Left hindlimb (tissue), 1 donor: ENCODE data around the gene PRKCQ.

Experiments
- DNase-seq: peaks from one replicate; pipeline ENCODE4 v3.0.0-alpha.2; 2018

PRKCQ gene

DNA sequence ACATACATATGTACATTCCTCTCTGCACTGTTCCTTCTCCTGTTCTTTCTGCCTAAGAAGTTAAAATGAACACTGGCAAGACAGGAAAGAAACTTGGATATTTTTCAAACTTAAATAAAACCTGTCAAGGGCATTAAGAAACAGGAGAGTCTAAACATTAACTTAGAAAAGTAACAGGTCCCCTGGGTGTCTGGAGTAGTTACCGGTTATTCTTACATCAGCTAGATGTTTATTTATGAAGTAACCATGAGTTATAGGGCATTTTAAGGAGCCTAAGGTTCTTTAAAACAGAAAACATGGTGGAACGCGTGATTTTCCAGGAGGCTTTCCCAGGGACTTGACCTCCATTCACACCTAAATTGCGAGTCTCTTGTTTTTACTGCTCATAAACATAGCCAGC lies 148.2 kb downstream of the PRKCQ start:
- DNase-seq: no peak

DNA sequence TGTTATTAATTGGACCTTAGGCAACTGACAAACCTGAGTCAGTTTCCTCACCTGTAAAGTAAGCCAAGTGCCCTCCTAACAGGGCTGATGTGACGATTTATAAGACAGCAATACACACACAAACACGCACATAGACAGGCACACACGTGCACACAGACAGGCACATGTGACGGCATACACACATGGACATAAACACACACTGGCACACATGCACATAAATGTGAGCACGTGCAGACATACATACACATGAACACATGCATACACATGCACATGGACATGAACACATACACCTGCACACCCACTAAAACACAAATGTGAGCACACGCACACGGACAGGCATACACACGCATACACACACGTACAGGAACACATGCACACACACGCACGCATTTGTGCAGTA lies 148.9 kb downstream of the PRKCQ start:
- no peak for DNase-seq

DNA sequence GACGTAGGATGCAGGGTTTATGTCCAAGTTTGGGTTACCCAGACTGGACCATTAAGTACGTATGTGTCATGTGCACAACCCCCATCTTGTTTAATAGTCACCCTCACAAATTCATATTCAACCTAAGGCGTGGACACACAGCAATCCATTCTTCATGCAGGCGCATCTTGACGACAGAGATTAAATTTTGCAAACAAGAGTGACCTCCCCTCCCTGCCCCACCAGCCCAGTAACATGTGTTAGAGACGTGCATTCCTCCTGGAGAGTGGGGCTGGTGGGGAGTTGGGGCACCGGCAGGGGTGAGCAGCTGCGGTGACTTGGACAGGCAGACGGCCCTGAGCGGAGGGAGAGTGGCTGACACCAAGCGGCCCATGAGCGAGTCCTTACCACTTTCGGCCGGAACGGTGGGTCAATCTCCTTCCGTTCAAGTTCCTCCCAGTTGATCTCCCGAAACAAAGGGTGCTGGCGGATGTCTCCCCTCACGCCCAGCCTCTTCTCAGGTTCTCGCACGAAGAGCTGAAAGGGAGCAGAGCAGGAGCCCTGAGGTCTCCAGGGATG lies 149.6 kb downstream of the PRKCQ start:
- no peak for DNase-seq

DNA sequence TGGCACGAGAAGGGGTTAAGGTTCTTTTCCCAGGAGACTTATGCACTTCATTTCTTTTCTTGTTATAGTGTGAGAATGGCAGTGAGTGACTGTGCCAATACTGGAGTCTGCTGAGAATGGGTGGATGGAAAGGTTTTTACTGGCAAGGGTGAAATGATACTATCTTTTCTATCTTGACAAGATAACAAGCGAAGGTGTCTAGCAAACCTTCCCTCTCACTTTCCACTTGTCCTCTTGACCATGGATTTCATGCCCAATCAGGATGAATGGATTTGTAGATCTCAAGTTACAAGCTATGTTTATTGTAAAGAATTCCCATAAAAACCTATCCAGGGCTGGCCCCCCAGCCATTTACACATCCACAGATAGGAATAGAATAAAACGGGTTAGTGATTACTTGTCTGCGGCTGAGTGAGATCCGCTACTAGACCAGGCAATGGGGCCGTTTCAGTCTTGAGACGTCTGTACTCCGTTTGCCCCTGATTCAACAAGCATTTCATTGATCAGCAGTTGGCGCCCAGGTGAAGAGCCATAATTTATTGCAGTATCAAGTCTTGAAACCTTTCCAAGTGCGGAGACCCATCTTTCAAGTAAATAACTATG lies 152.6 kb downstream of the PRKCQ start:
- no peak for DNase-seq

DNA sequence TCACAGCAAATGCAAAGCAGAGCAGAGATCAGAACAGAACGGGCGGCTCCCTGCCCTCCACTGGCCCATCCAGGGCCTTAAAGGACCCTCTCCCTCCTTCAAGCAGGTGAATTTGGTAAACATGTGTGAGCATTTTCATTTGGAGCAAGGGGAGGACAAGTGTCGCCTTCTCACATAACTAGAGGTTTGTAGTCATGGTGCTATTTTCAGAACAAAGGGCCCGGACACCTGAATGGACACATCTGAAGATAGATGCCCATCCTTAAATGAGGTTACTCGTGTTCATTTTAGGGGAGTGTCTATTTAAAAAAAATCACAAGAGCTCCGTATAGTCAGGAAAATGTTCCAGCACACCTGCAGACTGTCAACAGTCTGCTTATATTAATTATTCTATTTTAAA lies 153.8 kb downstream of the PRKCQ start:
- no peak for DNase-seq

DNA sequence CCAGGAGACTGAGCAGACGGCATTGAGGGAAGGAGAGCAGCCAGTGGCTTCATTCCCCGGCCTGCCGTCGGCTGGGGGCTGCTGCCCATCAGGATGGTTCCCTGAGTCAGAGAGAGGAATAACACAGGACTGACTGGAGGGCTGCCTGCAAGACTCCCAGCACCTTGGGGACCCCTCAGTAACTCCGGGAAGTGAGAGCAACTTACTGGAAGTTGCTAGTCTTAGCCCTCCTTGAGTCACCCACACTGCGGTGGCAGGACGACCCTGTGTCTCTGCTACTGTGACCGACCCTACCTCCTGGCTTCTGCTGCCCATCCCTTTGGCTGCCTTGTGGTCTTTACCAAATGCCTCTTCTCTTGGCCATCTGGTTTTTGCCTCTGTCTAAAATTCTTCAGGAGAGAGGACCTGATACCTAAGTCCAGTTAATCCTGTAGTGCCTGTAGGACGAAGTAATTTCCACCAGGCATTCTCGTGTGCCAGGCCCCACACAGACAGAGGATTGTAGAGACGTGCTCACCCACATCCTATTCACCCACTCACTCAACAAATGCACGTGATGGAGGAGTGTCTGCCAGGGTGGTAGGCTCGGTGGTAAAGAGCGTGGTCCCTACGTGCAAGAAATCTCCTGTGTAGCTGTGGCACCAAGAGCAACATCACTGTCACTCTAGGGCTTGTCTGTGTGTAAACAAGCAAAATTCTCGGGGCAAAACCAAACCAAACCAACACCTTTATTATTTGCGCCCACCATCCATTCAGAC lies 156.5 kb downstream of the PRKCQ start:
- no peak for DNase-seq

DNA sequence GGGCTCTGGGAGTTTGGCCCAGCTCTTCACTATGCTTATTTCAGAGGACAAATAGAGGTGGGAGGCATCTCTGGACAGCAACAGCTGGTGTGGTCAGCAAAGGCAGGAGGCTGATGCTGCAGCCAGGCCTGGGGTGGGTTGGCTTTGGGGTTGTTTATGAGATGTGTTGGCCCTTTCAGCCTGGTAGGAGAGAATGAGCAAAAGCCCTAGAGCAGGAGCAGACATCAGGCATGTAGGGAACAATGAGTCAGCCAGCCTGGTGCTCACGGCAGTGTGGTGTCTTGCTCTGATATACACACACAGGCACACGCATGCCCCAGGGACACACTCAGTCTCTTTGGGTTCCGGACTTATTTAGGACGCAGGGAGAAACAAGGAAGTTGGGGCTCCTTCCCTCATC lies 157.1 kb downstream of the PRKCQ start:
- no peak for DNase-seq

DNA sequence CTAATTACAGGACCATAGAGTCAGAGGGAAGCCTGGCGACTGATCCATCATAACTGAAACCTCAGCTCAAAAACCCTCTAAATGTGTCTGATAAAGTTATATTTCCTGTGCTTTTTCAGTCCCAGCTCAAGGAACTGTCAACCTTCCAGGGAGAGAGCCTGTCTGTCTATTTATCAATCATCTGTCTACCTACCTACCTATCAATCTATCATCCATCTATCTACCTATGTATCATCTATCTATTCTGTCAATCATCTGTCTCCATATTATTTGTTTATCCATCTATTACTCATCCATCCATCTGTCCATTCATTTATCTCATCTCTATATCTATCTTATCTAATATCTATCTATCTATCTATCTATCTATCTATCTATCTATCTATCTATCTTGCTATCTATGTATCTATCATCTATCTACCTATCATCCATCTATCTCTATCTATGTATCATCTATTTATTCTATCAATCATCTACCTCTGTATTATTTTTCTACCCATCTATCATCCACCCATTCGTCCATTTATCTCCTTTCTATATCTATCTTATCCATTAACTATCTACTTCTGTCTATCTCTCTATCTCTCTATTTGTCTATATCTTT lies 161.4 kb downstream of the PRKCQ start:
- no peak for DNase-seq

DNA sequence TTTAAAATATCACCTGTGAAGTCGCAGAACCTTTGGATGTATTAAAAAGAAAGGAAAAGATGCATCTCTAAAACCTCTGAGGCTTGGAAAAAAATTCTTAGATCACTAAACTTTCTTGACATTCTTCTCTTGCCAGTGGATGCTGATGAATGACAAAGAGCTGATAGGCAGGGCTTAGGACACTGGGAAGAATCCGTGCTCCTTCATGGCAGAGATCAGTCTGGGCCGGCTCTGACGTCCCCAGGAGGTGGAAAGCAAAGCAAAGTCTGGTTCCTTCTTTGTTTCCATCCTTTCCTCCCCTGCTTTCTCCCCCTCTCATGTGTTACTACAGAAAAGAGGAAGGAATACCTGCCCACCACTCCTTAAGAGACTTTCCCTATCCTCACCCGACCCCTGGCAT lies 161.9 kb downstream of the PRKCQ start:
- DNase-seq: no peak

DNA sequence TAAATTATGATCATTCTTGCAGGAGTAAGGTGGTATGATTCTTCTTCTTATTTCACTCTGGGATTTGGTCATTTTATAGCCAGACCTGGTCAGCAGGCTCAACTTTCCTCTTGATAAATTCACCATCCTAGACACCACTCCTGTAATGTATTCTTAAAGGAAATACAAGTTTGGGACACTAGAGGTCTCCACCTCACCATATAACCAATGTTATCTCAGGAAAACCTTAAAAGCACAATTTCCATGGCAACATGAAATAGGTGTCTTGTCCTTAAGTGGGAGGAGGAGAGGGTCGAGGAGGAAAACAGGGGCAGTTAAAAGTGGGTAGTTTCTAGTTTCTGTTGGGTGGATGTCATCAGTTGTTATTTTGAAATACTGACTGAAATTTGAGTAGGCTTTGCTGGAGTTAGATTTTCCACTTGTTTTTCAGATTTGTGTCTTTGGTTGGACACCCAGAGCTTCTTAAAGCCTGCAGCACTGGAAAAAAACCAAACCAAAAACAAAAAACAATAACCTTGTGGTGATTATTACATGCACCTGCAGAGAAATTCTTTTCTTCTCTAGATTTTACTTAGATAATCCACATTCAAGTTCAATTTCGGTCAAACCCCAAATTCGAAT lies 163.1 kb downstream of the PRKCQ start:
- DNase-seq: no peak

DNA sequence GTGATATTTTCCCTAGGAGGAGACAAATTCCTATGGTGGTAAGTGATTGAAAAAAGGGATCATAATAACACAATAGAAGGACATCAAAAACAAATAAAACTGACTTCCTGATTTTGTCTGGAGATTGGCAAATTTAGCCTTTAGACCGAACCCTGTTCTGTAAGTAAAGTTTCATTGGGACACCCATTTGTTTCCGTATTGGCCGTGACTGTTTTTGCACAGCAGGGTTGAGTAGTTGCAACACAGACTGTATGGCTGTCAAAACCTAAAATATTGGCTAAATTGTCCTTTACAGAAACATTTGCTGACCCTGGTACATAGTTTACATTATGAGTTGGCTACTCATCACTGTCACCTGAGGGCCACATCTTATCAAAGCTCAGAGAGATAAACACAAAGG lies 168.6 kb downstream of the PRKCQ start:
- no peak for DNase-seq

DNA sequence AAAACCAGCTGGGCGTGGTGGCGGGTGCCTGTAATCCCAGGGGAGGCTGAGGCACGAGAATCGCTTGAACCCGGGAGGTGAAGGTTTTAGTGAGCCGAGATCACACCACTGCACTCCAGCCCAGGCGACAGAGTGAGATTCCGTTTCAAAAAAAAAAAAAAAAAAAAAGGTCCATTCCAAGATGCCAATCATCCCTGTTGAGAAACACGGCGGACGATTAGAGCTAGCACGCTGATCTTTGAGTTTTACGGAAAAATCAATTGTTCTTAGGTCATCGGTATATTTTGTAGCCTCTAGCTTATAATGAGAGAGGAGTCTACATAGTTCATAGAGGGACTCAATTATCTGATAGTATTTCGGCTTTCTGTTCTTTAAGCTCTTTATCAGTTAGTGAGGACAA lies 169.2 kb downstream of the PRKCQ start:
- DNase-seq: no peak

DNA sequence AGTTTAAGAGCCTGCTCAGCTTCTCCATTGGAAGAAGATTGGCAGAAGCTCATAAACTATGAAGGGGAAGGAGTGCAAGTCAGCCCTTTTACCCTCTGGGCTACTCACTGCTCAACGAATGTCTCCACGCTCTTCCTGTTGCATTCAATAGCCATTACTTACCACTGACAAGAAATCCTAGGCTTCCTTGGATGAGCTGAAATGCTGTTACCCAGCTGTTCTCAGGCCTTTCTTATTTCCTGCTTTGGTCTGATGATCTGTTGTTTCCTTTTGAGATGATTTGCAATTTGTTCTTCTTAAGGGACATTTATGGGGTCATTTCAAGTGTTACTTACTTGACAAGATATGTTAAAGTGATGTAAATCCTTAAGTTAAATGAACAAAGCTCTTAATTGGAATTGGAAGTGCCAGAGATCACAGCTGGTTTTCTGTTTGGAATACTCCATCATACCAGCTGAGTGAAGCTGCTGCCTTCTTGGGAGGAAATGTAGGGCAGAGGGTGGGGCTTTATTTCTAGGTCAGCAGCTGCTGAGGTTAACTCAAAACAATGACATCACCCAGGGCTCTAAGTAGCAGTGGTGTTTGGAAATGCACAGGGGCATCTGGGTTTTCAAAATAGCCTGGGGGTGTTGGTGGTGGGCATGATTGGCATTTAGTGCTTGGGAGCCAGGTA lies 170.0 kb downstream of the PRKCQ start:
- no peak for DNase-seq

DNA sequence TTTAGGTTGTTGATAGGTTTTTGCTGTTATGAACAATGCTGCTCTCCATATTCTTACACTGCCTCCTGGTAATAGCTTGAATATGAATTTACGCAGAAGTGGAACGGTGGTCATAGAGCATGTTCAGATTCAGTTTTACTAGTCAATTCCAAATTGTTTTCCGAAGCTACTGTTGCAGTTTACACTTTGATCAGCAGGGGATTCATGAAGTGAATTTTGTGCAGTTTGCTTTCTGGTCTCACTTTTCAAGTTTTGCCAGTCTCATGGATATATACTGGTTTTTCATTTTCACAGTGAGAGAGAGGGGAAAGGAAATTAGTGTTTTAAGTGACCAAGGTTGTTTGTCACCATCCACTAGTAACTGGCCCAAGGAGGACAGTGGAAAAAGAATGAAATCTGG lies 171.3 kb downstream of the PRKCQ start:
- no peak for DNase-seq

DNA sequence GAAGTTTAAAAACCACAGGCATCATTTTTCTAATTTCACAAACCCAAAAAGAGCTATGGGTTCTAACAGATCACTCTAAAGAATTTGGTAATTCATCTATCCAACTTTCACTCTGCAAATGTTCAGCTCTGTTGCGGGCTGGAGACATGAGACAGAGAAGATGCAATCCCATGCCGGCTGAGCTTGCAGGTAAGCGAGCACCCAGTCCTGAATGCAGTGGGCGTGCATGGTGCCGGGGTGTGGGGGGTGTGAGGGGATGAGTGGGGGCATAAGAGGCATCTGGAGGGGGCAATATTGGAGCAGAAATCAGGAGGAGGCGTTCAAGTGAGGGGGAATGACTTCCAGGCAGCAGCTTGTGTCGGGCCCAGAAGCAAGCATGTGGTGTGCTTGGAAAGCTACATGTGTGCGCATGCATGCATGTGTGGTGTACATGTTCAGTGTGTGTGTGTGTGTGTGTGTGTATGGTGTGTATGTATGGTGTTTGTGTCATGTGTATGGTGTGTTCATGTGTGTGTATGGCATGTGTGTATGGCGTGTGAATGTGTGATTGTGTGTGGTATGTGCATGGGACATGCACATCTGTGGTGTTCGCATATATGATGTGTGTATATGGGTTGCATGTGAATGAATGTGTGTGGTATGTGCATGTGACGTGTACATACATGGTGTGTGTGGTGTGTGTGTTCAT lies 172.9 kb downstream of the PRKCQ start:
- DNase-seq: no peak

DNA sequence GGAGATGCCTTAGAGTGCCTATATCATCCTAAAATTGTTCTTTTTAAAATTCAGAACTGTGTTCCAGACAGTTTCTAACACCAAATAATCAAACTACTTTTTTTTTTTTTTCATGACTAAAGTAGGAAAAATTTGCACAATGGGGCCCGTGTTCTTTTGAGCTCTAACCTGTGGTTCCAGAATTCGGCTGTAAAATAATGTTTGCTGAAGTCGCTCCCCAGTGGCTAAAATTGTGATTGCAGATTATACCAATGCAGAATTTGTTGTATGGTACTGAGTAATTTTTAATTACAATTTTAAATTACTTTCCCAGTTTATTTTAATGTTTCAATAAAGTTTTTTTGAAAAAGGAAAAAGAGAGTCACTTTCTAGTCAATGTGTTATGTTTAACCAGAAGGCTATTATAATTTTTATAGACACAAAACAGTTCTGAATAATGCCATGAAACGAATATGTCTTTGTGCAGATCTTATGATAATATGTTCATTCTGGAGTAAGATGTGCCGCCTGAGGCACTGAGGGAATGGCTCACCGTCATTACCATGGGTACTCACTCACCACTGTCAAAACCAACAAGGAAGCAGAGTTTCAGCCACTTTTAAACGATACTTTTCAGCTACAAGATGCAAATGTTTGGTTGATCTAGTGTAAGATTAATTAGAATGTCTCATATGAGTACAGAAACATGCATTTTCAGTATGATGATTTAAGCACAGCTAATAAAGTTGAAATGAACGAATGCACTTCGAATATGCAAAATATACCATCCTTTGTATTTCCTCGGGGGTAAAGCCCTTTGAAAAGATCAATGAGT lies 173.6 kb downstream of the PRKCQ start:
- no peak for DNase-seq

DNA sequence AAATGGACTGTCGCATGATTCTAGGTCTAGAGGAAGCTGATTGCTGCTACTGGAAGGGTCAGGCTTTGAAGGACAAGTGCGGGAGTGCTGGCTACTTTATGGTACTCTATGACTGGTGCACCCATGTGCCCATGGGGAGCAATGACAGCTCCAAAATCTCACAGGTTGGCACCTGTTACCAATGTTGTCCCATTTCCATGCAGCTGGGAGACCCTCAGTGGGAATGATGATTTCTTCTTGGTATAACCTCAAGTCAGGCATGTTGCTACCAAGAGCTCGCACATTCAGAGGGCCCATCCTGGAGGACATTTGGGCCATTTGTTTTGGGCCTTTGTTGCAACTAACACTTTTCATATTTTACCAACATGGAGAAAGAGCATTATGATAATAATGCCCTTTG lies 174.4 kb downstream of the PRKCQ start:
- DNase-seq: no peak

DNA sequence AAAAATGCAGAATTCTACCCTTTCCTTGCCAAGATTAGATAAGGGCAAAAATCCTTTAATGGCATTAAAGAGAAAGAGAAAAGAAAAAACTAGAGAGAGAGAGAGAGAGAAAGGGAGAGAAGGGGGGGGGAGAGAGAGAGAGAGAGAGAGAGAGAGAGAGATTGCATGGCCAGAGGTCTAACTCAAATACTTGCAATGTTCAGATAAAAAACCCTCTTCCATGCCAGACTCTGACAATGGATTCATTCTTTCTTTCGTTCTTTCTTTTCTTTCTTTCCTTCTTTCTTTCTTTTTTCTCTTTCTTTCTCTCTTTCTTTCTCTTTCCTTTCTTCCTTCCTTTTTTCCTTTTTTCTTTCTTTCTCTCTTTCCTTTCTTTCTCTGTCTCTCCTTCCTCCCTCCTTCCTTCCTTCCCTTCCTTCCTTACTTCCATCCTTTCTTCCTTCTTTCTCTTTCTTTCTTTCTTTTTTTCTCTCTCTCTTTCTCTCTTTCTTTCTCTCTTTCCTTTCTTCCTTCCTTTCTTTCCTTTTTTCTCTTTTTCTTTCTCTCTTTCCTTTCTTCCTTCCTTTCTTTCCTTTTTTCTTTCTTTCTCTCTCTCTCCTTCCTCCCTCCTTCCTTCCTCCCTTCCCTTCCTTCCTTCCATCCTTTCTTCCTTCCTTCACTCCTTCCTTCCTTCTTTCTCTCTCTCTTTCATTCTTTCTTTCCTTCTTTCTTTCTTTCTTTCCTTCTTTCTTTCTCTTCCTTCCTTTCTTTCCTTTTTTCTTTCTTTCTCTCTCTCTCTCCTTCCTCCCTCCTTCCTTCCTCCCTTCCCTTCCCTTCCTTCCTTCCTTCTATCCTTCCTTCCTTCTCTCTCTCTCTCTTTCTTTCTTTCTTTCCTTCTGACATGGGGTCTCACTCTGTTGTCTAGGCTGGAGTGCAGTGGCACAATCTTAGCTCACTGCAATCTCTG lies 175.7 kb downstream of the PRKCQ start:
- no peak for DNase-seq

DNA sequence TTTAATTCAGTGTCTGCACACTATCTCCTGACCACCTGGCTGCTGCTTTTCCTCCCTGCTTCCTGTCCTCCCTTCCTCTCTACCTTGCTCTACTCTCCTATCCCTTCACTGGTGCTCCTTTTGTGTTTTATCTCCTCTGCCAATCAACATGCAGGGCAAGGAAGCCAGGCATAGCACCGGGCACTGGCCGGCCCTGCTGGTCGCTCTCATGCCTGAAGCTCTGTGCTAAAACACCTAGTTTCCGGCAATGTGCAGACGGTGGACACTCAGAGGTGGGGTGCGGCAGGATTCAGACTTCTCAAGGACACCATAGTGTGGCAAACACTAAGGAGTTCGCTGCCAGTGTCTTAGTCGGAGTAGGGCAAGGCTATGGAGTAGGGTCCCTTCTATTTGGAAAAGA lies 177.1 kb downstream of the PRKCQ start:
- no peak for DNase-seq

DNA sequence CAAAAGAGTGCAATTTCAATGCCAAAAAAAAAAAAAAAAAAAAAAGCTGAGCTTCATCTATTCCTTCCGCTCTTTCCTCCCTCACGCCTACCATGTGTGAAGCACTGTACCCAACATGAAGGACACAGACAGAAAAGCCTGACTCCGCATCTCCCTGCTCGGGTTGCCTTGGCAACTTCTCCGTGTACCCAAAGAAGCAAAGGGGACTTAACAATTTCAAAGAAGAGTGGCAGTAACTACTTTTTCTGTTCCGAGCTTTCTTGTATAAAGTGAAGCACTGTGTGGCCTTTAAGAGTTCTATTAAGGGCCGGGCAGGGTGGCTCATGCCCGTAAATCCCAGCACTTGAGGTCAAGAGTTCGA lies 177.7 kb downstream of the PRKCQ start:
- no peak for DNase-seq
